Gastroesophageal sphincter (tissue), 3 donors: Measurements from ENCODE around the gene OPCML.

Experiments used
- POLR2A ChIP-seq, 2 donors: fragments of 450-650 bp; IDR thresholded peaks; one replicate each; pipeline ENCODE4 v1.6.1; 2017; ENCODE audit warnings: antibody characterized with exemption in 2 of 2, mild to moderate bottlenecking in 2 of 2, moderate library complexity in 1 of 2
- POLR2AphosphoS5 ChIP-seq: sonication (generic); formaldehyde crosslinking; IDR thresholded peaks from one replicate; pipeline ENCODE4 v1.6.1; 2017; ENCODE audit warnings: antibody characterized with exemption
- TF ChIP-seq, protein P1 (sequence below), 4 experiments: fragments of 200-600 bp in 2 of 4; fragments of 450-650 bp in 2 of 4; sonication (generic) in 1 of 4; IDR thresholded peaks; one replicate each; pipeline ENCODE4 v1.5.1; 2017 to 2019; ENCODE audit warnings: antibody characterized with exemption in 4 of 4, mild to moderate bottlenecking in 2 of 4, moderate library complexity in 2 of 4

DNA sequence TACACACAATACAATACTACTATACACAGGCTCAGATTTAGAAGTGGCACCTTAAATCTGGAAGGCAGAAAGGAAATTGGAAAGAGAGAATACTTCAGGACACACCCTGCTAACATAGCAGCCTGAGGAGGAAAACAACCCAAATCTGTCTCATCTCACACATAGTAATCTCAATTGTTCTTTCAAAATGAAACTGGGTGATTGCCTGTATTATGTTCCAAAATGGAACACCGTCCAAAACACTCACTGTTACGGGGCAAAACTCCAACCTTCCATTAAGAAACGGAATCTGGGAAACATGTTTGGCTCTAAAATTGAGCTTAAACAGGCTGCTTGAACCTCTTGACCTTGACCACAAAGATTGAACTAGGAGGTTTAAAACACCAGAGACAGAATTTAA, 572.6 kb downstream of the OPCML start:
- TF ChIP-seq POLR2AphosphoS5 (no peak), POLR2A (IDR thresholded peaks at IDR 0.05) (no peak)
- TF ChIP-seq, protein P1, sequence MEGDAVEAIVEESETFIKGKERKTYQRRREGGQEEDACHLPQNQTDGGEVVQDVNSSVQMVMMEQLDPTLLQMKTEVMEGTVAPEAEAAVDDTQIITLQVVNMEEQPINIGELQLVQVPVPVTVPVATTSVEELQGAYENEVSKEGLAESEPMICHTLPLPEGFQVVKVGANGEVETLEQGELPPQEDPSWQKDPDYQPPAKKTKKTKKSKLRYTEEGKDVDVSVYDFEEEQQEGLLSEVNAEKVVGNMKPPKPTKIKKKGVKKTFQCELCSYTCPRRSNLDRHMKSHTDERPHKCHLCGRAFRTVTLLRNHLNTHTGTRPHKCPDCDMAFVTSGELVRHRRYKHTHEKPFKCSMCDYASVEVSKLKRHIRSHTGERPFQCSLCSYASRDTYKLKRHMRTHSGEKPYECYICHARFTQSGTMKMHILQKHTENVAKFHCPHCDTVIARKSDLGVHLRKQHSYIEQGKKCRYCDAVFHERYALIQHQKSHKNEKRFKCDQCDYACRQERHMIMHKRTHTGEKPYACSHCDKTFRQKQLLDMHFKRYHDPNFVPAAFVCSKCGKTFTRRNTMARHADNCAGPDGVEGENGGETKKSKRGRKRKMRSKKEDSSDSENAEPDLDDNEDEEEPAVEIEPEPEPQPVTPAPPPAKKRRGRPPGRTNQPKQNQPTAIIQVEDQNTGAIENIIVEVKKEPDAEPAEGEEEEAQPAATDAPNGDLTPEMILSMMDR (IDR thresholded peaks at IDR 0.05), result no peak
